Activated naive CD8-positive, alpha-beta T cell treated with anti-CD3 and anti-CD28 coated beads, Interleukin-2, amount 50 U/mL, for 24 hours (primary cell): ENCODE data around the gene HNRNPR.
A peak's percentile ranks its signal among the peaks of the same experiment; 100 is the strongest.
"Not testable (repeated sequence)": the region's sequence is repeated elsewhere in the genome, so short reads cannot be mapped to it uniquely, and the experiment has no call there.

Source experiments
- ATAC-seq: fragments of 150-1000 bp; cut with Tn5 transposase; one replicate; pipeline ENCODE4 v1.10.0; 2021
- DNase-seq: peaks from one replicate; pipeline ENCODE4 v3.0.0; 2021
- H3K27ac Mint-ChIP-seq: one replicate; pipeline ENCODE4 v1.8.0; 2021; ENCODE audit warnings: mild to moderate bottlenecking, mixed read lengths
- H3K27me3 Mint-ChIP-seq: one replicate; pipeline ENCODE4 v1.8.0; 2021; ENCODE audit warnings: mixed read lengths
- H3K36me3 Mint-ChIP-seq: one replicate; pipeline ENCODE4 v1.8.0; 2021; ENCODE audit warnings: low read depth, mixed read lengths
- H3K4me1 Mint-ChIP-seq: one replicate; pipeline ENCODE4 v1.8.0; 2021; ENCODE audit warnings: mixed read lengths
- H3K4me3 Mint-ChIP-seq: one replicate; pipeline ENCODE4 v1.8.0; 2021; ENCODE audit warnings: mild to moderate bottlenecking, moderate library complexity, mixed read lengths
- H3K9me3 Mint-ChIP-seq: one replicate; pipeline ENCODE4 v1.8.0; 2021; ENCODE audit warnings: mixed read lengths

The HNRNPR gene

GRCh38 chr1:23344111-23344986 lies at the start of gene HNRNPR:
Gene HNRNPR (minus strand): TSS chr1:23344284. CDS start chr1:23341008, 3,276 bp downstream.
- Mint-ChIP-seq H3K9me3 (no peaks in the 10 kb centered on the region), H3K4me1 (peaks cover 40% of the 10 kb centered on the region), H3K4me3 (peak within 1 kb of the TSS; percentile 87), H3K27me3 (no peaks in the 10 kb centered on the region), H3K36me3 (peaks cover 33% of the 10 kb centered on the region), H3K27ac (peak within 1 kb of the TSS; percentile 95)
- ATAC-seq (peak; percentile 97), DNase-seq (peak; percentile 100)

- H3K27me3 Mint-ChIP-seq = no peaks in the 10 kb centered on the region
- peaks cover 2% of the 10 kb centered on the region for H3K36me3 Mint-ChIP-seq
- H3K27ac Mint-ChIP-seq = no peak overlapping the region
- peaks cover 3% of the 10 kb centered on the region for H3K4me1 Mint-ChIP-seq
- no peaks in the 10 kb centered on the region for H3K9me3 Mint-ChIP-seq
- no peak for DNase-seq
- no peak for ATAC-seq
- H3K4me3 Mint-ChIP-seq = no peak overlapping the region
Observed at GRCh38 chr1:23393706-23394105, 49.6 kb upstream of the HNRNPR start.

- ATAC-seq (no peak), DNase-seq (no peak)
- Mint-ChIP-seq H3K27me3 (no peaks in the 10 kb centered on the region), H3K4me1 (peaks cover 3% of the 10 kb centered on the region), H3K4me3 (no peak overlapping the region), H3K9me3 (no peaks in the 10 kb centered on the region), H3K36me3 (peaks cover 2% of the 10 kb centered on the region), H3K27ac (no peak overlapping the region)
Observed at GRCh38 chr1:23392125-23392855, 48.2 kb upstream of the HNRNPR start.

GRCh38 chr1:23389837-23390321 lies 45.8 kb upstream of the HNRNPR start:
- DNase-seq (no peak), ATAC-seq (no peak)
- H3K9me3 Mint-ChIP-seq = no peaks in the 10 kb centered on the region
- no peaks in the 10 kb centered on the region for H3K27me3 Mint-ChIP-seq
- no peak overlapping the region for H3K27ac Mint-ChIP-seq
- no peaks in the 10 kb centered on the region for H3K4me1 Mint-ChIP-seq
- H3K4me3 Mint-ChIP-seq = no peak overlapping the region
- H3K36me3 Mint-ChIP-seq = no peaks in the 10 kb centered on the region

GRCh38 chr1:23387494-23387893 lies 43.4 kb upstream of the HNRNPR start:
- Mint-ChIP-seq H3K4me3 (no peak overlapping the region), H3K4me1 (no peaks in the 10 kb centered on the region)
- ATAC-seq = no peak

GRCh38 chr1:23385119-23385621 lies 41.1 kb upstream of the HNRNPR start:
- DNase-seq (no peak), ATAC-seq (no peak)
- Mint-ChIP-seq H3K4me1 (no peaks in the 10 kb centered on the region), H3K27ac (no peak overlapping the region), H3K36me3 (no peaks in the 10 kb centered on the region), H3K27me3 (no peaks in the 10 kb centered on the region), H3K4me3 (no peak overlapping the region), H3K9me3 (no peaks in the 10 kb centered on the region)

More at GRCh38 chr1:23387494-23387893, 43.4 kb upstream of the HNRNPR start:
- Mint-ChIP-seq H3K9me3 (no peaks in the 10 kb centered on the region), H3K27me3 (no peaks in the 10 kb centered on the region), H3K27ac (no peak overlapping the region), H3K36me3 (no peaks in the 10 kb centered on the region)
- no peak for DNase-seq

GRCh38 chr1:23384312-23385058 lies 40.4 kb upstream of the HNRNPR start:
- H3K27me3 Mint-ChIP-seq = no peaks in the 10 kb centered on the region
- DNase-seq (no peak), ATAC-seq (no peak)
- H3K27ac Mint-ChIP-seq = no peak overlapping the region
- no peak overlapping the region for H3K4me3 Mint-ChIP-seq
- no peaks in the 10 kb centered on the region for H3K36me3 Mint-ChIP-seq
- no peaks in the 10 kb centered on the region for H3K9me3 Mint-ChIP-seq
- no peaks in the 10 kb centered on the region for H3K4me1 Mint-ChIP-seq

- H3K27me3 Mint-ChIP-seq = no peaks in the 10 kb centered on the region
- H3K9me3 Mint-ChIP-seq = no peaks in the 10 kb centered on the region
- no peak overlapping the region for H3K27ac Mint-ChIP-seq
- H3K4me1 Mint-ChIP-seq = no peaks in the 10 kb centered on the region
- no peaks in the 10 kb centered on the region for H3K36me3 Mint-ChIP-seq
- no peak overlapping the region for H3K4me3 Mint-ChIP-seq
- DNase-seq = no peak
- no peak for ATAC-seq
Observed at GRCh38 chr1:23383577-23384311, 39.7 kb upstream of the HNRNPR start.

GRCh38 chr1:23381233-23381885 lies 37.3 kb upstream of the HNRNPR start:
- H3K9me3 Mint-ChIP-seq = no peaks in the 10 kb centered on the region
- H3K27ac Mint-ChIP-seq = no peak overlapping the region
- no peak for DNase-seq
- no peak overlapping the region for H3K4me3 Mint-ChIP-seq
- H3K4me1 Mint-ChIP-seq = no peaks in the 10 kb centered on the region
- H3K27me3 Mint-ChIP-seq = no peaks in the 10 kb centered on the region
- no peaks in the 10 kb centered on the region for H3K36me3 Mint-ChIP-seq
- no peak for ATAC-seq

GRCh38 chr1:23380719-23381118 lies 36.6 kb upstream of the HNRNPR start:
- no peaks in the 10 kb centered on the region for H3K4me1 Mint-ChIP-seq
- no peak for ATAC-seq
- H3K36me3 Mint-ChIP-seq = no peaks in the 10 kb centered on the region
- H3K27me3 Mint-ChIP-seq = no peaks in the 10 kb centered on the region
- H3K27ac Mint-ChIP-seq = no peak overlapping the region
- DNase-seq = no peak
- H3K4me3 Mint-ChIP-seq = no peak overlapping the region
- H3K9me3 Mint-ChIP-seq = no peaks in the 10 kb centered on the region

- not testable (repeated sequence) for H3K27ac Mint-ChIP-seq, DNase-seq, ATAC-seq
Observed at GRCh38 chr1:23380236-23380635, 36.2 kb upstream of the HNRNPR start.

GRCh38 chr1:23376890-23377811 lies 33.1 kb upstream of the HNRNPR start:
- ATAC-seq = no peak

More at GRCh38 chr1:23380236-23380635, 36.2 kb upstream of the HNRNPR start:
- H3K27me3 Mint-ChIP-seq, H3K4me3 Mint-ChIP-seq, H3K9me3 Mint-ChIP-seq, H3K36me3 Mint-ChIP-seq, H3K4me1 Mint-ChIP-seq: not testable (repeated sequence)

More at GRCh38 chr1:23376890-23377811, 33.1 kb upstream of the HNRNPR start:
- no peaks in the 10 kb centered on the region for H3K4me1 Mint-ChIP-seq
- H3K4me3 Mint-ChIP-seq = no peak overlapping the region
- H3K36me3 Mint-ChIP-seq = no peaks in the 10 kb centered on the region
- DNase-seq = no peak
- H3K27me3 Mint-ChIP-seq = no peaks in the 10 kb centered on the region
- H3K9me3 Mint-ChIP-seq = no peaks in the 10 kb centered on the region
- H3K27ac Mint-ChIP-seq = no peak overlapping the region
